Measurements from ENCODE around the gene BCAS3.
"Not testable (repeated sequence)": the region's sequence is repeated elsewhere in the genome, so short reads cannot be mapped to it uniquely, and the experiment has no call there.

The BCAS3 gene

DNA sequence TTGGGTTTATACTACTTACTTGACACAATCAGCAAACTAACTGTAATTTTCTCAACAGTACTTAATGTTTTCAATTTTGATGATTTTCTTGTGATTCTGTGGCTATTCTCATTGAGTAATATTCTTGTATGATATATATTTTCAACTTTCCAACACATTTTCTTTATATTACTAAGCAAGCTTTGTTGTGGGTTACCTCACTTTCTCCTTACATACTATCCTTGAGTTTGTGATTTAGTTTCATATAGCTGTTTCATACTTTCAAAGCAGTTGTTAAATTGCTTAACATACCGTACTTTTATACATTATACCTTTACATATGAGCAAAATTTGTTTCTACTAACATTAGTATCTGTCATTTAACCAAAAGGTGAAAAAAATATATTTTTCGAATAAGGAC, 197.1 kb downstream of the BCAS3 start:
- DNase-seq (ENCODE audit: low read depth in 2 of 2), result no peak

GRCh38 chr17:60886731-60887613, 209.3 kb downstream of the BCAS3 start:
- DNase-seq (ENCODE audit: low read depth in 2 of 2), result not testable (repeated sequence)

DNA sequence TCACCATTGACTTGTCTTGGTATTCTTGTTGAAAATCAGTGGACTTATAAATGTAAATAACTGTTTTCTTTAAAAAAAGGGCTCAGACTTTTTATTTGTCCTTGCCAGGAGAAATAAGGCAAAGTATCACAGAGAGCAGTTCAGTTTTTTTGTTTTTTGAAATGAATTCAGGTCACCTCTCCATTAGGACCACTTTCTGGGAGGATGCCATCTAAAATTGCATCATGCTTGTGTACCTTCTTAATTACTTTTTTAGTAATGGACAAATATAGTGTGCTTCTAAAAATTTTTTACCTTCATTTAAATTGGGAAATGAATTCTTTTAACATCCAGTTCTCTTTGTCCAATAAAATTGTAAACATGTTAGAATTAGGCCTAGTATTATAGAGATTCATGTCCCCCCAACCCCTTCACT, 210.0 kb downstream of the BCAS3 start:
- no peak for DNase-seq (ENCODE audit: low read depth in 2 of 2)

DNA sequence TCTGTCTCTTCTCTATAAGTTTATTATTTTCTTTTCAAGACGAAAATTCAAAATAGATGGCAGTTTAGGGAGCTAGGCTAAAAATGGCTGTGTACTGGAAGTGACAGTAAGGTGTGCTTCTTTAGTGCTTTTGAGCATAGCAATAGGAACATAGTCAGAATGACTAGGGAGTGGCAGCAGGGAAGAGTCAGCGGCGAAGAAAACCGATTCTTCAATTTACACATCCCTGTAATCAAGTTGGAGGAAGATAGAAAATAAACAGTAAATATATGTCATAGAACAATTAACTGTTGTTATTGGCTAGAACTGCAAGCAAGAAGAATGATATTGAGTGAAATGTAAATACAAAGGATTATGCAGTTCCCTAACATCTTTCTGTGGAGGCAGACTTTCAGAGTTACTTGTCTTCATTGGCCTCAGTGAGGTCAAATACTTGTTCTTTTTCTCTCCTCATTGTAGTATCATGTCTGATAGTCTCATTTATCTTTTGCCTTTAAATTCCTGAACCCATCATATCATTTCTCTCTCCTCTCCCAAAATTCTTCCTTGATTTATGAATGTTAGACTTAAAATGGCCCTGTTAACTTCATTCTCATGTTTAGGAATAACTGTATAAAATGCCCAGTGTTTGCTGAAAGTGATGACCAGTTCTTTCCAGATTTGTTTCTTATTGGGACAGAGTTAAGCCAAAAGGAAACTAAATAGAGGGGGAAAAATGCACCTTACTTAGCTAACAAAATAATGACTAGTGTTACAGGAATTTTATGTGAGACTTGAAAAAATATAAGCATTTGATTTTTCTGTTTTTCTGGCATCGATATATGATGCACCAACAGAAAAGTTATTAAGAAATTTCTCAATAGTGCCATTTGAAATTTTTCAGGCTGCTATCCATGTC, 211.4 kb downstream of the BCAS3 start:
- DNase-seq (ENCODE audit: low read depth in 2 of 2), result no peak

- no peak for DNase-seq (ENCODE audit: low read depth in 2 of 2)
Observed at GRCh38 chr17:60891149-60891548, 213.5 kb downstream of the BCAS3 start.

DNA sequence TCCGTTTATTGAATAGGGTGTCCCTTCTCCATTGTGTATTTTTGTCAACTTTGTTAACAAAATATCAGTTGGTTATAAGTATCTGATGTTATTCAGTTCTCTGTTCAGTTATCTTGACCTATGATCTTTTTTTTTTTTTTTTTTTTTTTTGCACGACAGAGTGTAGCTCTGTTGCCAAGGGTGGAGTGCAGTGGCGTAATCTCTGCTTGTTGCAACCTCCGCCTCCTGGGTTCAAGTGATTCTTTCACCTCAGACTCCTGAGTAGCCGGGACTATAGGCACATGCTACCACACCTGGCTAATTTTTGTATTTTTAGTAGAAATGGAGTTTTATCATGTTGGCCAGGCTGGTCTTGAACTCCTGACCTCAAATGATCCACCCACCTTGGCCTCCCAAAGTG, 215.8 kb downstream of the BCAS3 start:
- DNase-seq (ENCODE audit: low read depth in 2 of 2), result no peak

DNA sequence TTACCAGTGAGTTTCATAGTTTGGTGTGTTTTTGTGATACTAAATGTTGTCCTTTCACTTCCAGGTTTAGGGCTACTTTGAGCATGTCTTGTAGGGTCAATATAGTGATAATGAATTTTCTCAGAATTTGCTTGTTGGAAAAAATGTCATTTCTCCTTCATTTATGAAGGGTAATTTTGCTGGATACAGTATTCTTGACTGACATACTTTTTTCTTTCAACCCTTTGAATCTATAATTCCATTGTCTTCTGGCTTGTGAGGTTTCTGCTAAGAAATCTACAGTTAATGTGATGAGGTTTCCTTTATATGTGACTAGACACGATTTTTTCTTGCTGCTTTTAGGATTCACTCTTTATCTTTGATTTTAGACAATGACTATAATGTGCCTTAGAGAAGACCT, 219.3 kb downstream of the BCAS3 start:
- no peak for DNase-seq (ENCODE audit: low read depth in 2 of 2)

- no peak for DNase-seq (ENCODE audit: low read depth in 2 of 2)
Observed at GRCh38 chr17:60899115-60899514, 221.5 kb downstream of the BCAS3 start.

DNA sequence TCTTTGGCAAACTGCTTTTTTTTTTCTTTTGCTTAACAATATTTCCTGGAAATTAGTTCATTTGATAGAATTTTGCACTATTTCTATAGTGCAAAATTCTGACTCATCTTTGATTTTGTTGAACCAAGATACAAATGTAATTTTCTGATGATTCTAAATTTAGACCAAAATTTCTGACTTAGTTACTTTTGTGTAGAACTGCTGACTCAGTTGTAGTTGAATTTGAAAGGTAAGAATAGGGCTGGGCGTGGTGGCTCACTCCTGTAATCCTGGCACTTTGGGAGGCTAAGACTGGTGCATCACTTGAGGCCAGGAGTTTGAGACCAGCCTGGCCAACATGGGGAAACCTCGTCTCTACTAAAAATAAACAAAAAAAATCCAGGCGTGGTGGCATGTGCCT, 223.0 kb downstream of the BCAS3 start:
- no peak for DNase-seq (ENCODE audit: low read depth in 2 of 2)

DNA sequence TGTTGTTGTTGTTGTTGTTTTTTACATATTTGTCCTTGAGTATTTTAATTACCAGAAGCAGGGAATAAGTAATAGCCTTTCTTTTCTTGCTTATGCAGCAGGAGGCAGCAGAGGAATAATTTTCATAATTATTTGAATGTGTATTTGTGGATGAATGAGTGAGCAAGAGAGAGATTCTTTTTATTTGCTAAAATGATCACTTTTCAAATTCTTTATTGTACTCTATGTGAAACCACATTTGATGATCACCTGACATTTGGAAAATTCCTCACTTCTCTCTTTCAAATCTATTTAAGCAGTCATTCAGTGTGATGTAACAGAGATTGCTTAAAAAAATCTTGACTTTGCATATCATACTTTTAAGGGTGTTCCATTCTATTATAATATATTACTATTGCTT, 223.6 kb downstream of the BCAS3 start:
- DNase-seq (ENCODE audit: low read depth in 2 of 2), result no peak

- no peak for DNase-seq (ENCODE audit: low read depth in 2 of 2)
Observed at GRCh38 chr17:60901806-60902205, 224.2 kb downstream of the BCAS3 start.

DNA sequence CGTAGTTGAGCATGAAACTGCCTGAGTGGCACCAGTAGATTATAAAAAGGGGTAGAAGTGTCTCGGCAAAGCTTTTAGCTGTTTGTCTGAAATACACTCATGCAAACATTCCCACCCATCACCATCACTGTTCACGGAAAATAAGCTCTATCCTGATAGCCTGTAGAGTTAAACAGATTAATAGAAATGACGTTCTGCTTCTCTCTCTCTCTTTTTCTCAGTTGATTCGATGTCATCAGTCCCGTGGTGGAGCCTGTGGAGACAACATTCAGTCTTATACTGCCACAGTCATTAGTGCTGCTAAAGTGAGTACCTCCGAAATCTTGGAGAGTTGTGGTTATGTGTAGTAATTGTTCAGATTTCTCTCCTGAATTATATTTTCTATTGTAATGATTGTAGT, 224.7 kb downstream of the BCAS3 start:
- no peak for DNase-seq (ENCODE audit: low read depth in 2 of 2)

DNA sequence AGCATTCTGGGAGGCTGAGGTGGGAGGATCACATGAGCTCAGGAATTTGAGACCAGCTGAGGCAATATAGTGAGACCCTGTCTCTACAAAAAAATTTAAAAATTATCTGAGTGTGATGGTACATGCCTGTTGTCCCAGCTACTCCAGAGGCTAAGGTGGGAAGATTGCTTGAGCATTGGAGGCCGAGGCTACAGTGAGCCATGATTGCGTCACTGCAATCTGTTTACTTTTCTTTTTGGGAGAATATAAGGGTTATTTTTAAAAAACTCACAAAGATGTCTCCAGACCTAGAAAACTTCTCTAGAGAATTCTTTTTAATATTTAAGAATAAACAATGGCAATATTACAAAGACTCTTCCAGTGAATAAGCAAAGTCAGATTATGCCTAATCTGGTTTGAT, 226.9 kb downstream of the BCAS3 start:
- DNase-seq (ENCODE audit: low read depth in 2 of 2), result no peak

DNA sequence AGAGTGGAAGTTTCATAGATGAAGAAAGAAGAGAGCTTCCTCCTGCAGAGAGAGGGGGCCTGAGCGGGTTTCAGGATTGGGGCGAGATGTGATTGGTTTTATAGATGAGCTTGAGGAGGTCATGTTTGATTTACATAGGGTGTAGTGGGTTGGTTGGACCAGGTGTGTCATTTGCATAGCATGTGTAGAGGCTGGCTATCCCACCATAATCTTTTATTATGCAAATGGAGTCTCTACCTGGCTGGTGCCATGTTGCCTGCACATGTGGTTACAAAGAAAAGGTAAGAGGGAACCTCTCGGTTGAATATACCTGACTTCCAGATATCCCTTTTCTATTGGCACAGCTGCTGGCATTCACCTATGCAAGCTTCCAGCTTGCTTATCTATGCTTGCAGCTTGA, 228.1 kb downstream of the BCAS3 start:
- no peak for DNase-seq (ENCODE audit: low read depth in 2 of 2)

GRCh38 chr17:60908324-60908723, 230.7 kb downstream of the BCAS3 start:
- DNase-seq (ENCODE audit: low read depth in 2 of 2), result no peak

DNA sequence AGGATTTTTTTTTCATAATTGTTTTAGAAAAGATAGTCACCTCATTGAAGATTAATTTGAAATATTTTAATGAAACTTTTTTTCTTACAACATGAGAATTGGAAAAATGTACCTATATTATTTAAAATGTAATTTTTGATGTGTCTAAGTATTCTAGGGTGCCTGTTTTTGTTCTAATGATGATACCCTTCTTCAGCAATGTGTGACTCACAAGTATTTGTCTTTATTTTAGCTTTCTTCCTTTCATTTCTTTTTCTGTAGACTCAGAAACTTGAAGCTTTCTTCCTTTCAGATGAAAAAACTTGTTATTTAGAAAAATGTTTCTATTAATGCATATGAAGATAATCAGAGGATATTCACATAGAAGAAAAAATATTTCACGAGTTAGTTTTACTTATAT, 231.8 kb downstream of the BCAS3 start:
- no peak for DNase-seq (ENCODE audit: low read depth in 2 of 2)

DNA sequence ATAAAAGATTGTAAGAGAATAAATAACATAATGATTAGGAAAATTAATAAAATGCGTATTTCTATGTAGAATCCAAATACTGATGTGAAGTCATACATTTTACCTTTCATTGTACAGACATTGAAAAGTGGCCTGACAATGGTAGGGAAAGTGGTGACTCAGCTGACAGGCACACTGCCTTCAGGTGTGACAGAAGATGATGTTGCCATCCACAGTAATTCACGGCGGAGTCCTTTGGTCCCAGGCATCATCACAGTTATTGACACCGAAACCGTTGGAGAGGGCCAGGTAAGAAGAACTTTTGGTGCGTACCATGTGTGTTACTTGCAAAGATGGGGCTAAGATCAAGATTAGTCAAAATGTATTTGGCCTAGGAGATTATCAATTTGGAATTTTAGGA, 232.8 kb downstream of the BCAS3 start:
- no peak for DNase-seq (ENCODE audit: low read depth in 2 of 2)

- DNase-seq (ENCODE audit: low read depth in 2 of 2), result no peak
Observed at GRCh38 chr17:60914078-60914477, 236.4 kb downstream of the BCAS3 start.

DNA sequence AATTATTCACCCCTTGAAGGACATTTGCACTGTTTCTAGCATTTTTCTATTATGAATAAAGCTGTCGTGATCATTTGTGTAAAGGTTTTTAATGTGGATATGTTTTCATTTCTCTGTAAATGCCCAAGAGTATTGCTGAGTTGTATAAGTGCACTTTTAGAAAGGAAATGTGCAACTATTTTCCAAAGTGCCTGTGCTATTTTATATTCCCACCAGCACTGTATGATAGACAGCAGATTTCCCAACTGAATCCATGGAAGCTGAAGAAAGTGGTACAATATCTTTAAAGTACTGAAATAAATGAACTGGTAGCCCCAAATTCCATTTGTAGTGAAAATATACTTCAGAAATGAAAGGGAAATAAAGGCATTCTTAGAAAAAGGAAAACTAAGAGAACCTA, 238.4 kb downstream of the BCAS3 start:
- DNase-seq (ENCODE audit: low read depth in 2 of 2), result no peak

DNA sequence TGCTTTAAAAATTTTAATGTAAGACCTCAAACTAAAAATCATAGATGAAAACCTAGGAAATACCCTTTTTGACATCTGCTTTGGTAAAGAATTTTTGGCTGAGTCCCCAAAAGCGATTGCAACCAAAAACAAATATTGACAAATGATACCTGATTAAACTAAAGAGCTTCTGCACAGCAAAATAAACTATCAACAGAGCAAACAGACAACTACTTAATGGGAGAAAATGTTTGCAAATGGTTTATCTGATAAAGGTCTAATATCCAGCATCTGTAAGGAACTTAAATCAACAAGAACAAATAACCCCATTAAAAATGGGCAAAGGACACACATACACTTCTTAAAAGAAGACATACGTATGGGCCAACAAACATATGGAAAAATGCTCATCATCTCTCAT, 242.5 kb downstream of the BCAS3 start:
- DNase-seq (ENCODE audit: low read depth in 2 of 2), result no peak

DNA sequence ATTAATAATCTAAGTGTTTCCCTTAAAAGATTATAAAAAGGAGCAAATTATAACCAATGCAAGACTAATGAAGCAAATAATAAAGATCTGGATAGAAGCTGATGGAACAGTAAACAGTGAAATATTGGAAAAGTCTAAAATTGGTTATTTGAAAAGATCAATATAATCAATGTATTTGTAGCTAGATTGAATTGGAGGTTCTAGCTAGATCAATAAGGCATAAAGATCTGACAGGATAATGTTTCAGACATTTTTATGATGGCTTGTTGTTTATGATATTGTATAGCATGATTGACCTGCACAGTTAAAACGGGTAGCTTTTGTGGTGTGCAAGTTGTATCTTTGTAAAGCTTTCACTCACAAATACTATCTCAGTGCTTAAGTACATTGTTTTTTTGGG, 245.3 kb downstream of the BCAS3 start:
- DNase-seq (ENCODE audit: low read depth in 2 of 2), result no peak

- no peak for DNase-seq (ENCODE audit: low read depth in 2 of 2)
Observed at GRCh38 chr17:60926466-60927183, 249.0 kb downstream of the BCAS3 start.

All from stimulated activated CD4-positive, alpha-beta T cell treated with anti-CD3 and anti-CD28 coated beads, Interleukin-4, amount 100 ng/mL, for 48 hours (primary cell).